K562 (cell line): ENCODE measurements around the gene CYB561A3. TPM values are rescaled to one million over a fixed set of nuclear protein-coding genes. Genes with fewer than 3 reads are reported as not detected.

Source experiments
- ADNP ChIP-seq: fragments of 200-800 bp; sonication (Bioruptor generic); IDR thresholded peaks from 2 replicates; pipeline ENCODE4 v1.6.1; 2016; ENCODE audit warnings: missing genetic modification characterization, missing compliant biosample characterization
- ATF7 ChIP-seq: fragments of 450-650 bp; IDR thresholded peaks from 2 replicates; pipeline ENCODE4 v1.7.1; 2014; ENCODE audit warnings: mild to moderate bottlenecking, moderate library complexity
- BRD9 ChIP-seq: fragments of 450-650 bp; IDR thresholded peaks from 2 replicates; pipeline ENCODE4 v1.6.1; 2018; ENCODE audit warnings: low read depth; ENCODE audit not compliant: partially characterized antibody
- CBFA2T2 ChIP-seq: fragments of 450-650 bp; conservative IDR thresholded peaks from 2 replicates; pipeline ENCODE4 v1.6.1; 2017; ENCODE audit warnings: mild to moderate bottlenecking
- ELK1 ChIP-seq: sonication (generic); formaldehyde crosslinking; IDR thresholded peaks from 2 replicates; pipeline ENCODE4 v1.8.1; 2022; ENCODE audit warnings: missing genetic modification reagents
- FOSL1 ChIP-seq: fragments of 200-800 bp; sonication (Bioruptor generic); conservative IDR thresholded peaks from 2 replicates; pipeline ENCODE4 v1.6.1; 2016; ENCODE audit warnings: missing genetic modification characterization, missing compliant biosample characterization
- GATA2 ChIP-seq: sonication (generic); formaldehyde crosslinking; IDR thresholded peaks from 2 replicates; pipeline ENCODE4 v1.4.0; 2020; ENCODE audit warnings: mild to moderate bottlenecking, missing genetic modification reagents
- HCFC1 ChIP-seq: IDR thresholded peaks from 2 replicates; pipeline ENCODE4 v1.6.1; 2012; ENCODE audit warnings: low read depth, low read length, improper control_type of control experiment
- HDAC1 ChIP-seq, 2 experiments: fragments of 450-650 bp; IDR thresholded peaks; 2 replicates each; pipeline ENCODE4 v1.6.1; 2016 to 2017; ENCODE audit warnings: inconsistent platforms in 1 of 2, mild to moderate bottlenecking in 1 of 2, moderate library complexity in 1 of 2
- HNRNPLL ChIP-seq: fragments of 200-400 bp; formaldehyde crosslinking; IDR thresholded peaks from 2 replicates; pipeline ENCODE4 v1.6.1; 2017; ENCODE audit warnings: low read length, low read depth, mild to moderate bottlenecking; ENCODE audit not compliant: poor library complexity, severe bottlenecking
- ILK ChIP-seq: fragments of 450-650 bp; IDR thresholded peaks from 2 replicates; pipeline ENCODE4 v1.6.1; 2016; ENCODE audit warnings: missing genetic modification characterization, low read depth, mild to moderate bottlenecking, missing compliant biosample characterization, moderate library complexity, borderline replicate concordance
- JUN ChIP-seq, 2 experiments: sonication (generic) in 1 of 2; formaldehyde crosslinking in 1 of 2; IDR thresholded peaks; 2 replicates each; pipeline versions ENCODE4 v1.6.1 to v1.8.0; 2012 to 2022; ENCODE audit warnings: borderline replicate concordance in 2 of 2, mild to moderate bottlenecking in 2 of 2, improper control_type of control experiment in 1 of 2, low read depth in 1 of 2, low read length in 1 of 2, missing genetic modification reagents in 1 of 2
- KAT2B ChIP-seq: IDR thresholded peaks from one replicate; pipeline ENCODE4 v1.6.1; 2012; ENCODE audit warnings: low read depth, mild to moderate bottlenecking, control low read depth, inconsistent platforms, low read length, moderate library complexity
- KHSRP ChIP-seq: fragments of 450-650 bp; IDR thresholded peaks from 2 replicates; pipeline ENCODE4 v1.6.1; 2017
- KLF16 ChIP-seq: IDR thresholded peaks from 2 replicates; pipeline ENCODE4 v1.6.1; 2016; ENCODE audit warnings: antibody characterized with exemption
- L3MBTL2 ChIP-seq: fragments of 450-650 bp; IDR thresholded peaks from 2 replicates; pipeline ENCODE4 v1.6.1; 2016; ENCODE audit warnings: mild to moderate bottlenecking, moderate library complexity
- MCM3 ChIP-seq: fragments of 450-650 bp; IDR thresholded peaks from 2 replicates; pipeline ENCODE4 v1.6.1; 2016
- PHF21A ChIP-seq: fragments of 450-650 bp; IDR thresholded peaks from 2 replicates; pipeline ENCODE4 v1.6.1; 2017; ENCODE audit warnings: low read depth, borderline replicate concordance
- RNF219 ChIP-seq: fragments of 250-450 bp; sonication (Bioruptor Pico); IDR thresholded peaks from 2 replicates; pipeline ENCODE4 v1.5.0; 2022; ENCODE audit warnings: mild to moderate bottlenecking
- TAL1 ChIP-seq: fragments of 450-650 bp; IDR thresholded peaks from 2 replicates; pipeline ENCODE4 v1.6.1; 2016; ENCODE audit warnings: mild to moderate bottlenecking
- ZFP1 ChIP-seq: fragments of 450-650 bp; formaldehyde crosslinking; IDR thresholded peaks from 2 replicates; pipeline ENCODE4 v1.4.0; 2020; ENCODE audit warnings: mild to moderate bottlenecking, mixed read lengths
- ZMIZ1 ChIP-seq, 2 experiments: fragments of 150-350 bp in 1 of 2; IDR thresholded peaks; 2 replicates each; pipeline ENCODE4 v1.6.1; 2012 to 2016; ENCODE audit warnings: low read depth in 2 of 2, low read length in 2 of 2, mild to moderate bottlenecking in 1 of 2, moderate library complexity in 1 of 2
- ZNF668 ChIP-seq: fragments of 250-450 bp; sonication (Bioruptor Pico); IDR thresholded peaks from 2 replicates; pipeline ENCODE4 v1.8.0; 2022; ENCODE audit warnings: mild to moderate bottlenecking, inconsistent platforms
- polyA plus RNA-seq, 8 experiments: library from polyadenylated mRNA; depleted of rRNA in 4 of 8; stranded (reverse) in 5 of 8; unstranded in 3 of 8; fragments of >200 nt; fragmentation: Nextera tagmentation in 2 of 8; fragmentation: Illumina TruSeq in 1 of 8; extraction: Ambion mirVana in 2 of 8; extraction: Trizol in 1 of 8; gene quantifications; 2 replicates each; pipeline versions ENCODE4 v1.2.1 to v1.2.3, GENCODE V29; 2011 to 2014; ENCODE audit warnings: inconsistent platforms in 1 of 8, missing spikeins in 1 of 8
- total RNA-seq, 7 experiments: library from RNA; depleted of rRNA in 6 of 7; stranded (reverse); fragments of >200 nt in 6 of 7; fragmentation: Illumina TruSeq in 2 of 7; extraction: Trizol in 2 of 7; gene quantifications; 2 replicates each; pipeline versions ENCODE4 v1.2.1 to v1.2.3, GENCODE V29; 2011 to 2021; ENCODE audit warnings: low replicate concordance in 1 of 7

The CYB561A3 gene
- total and polyA plus RNA-seq, 9 of the 15 experiments (the other 6 are each of a cell fraction or from before 2014, with no cell fraction given), result 29.2 to 78.9 (median 37.9) TPM

- no peak for TF ChIP-seq RNF219 (CRISPR knock-in tag)
- TF ChIP-seq HNRNPLL, result no peak
- 0 out of 2 replicates have a peak, but pooled peaks have one; percentile 45 for TF ChIP-seq JUN (IDR thresholded peaks at IDR 0.05; ENCODE audit: borderline replicate concordance, low read depth, low read length)
- TF ChIP-seq JUN (CRISPR knock-in tag; IDR thresholded peaks at IDR 0.05; ENCODE audit: borderline replicate concordance), result no peak
- TF ChIP-seq KAT2B, result no peak
- TF ChIP-seq L3MBTL2, result no peak
- no peak; a peak in 1 of 4 replicates for TF ChIP-seq HDAC1 (IDR thresholded peaks at IDR 0.05)
- no peak for TF ChIP-seq KHSRP
- no peak for TF ChIP-seq BRD9
- TF ChIP-seq KLF16, result no peak
- TF ChIP-seq TAL1, result no peak
- no peak for TF ChIP-seq ATF7
- no peak for TF ChIP-seq HCFC1
- no peak for TF ChIP-seq ZMIZ1 (IDR thresholded peaks at IDR 0.05; ENCODE audit: low read depth in 2 of 2, low read length in 2 of 2)
- TF ChIP-seq ADNP (tag), result no peak
- no peak for TF ChIP-seq PHF21A
- TF ChIP-seq ZNF668 (CRISPR knock-in tag), result no peak
- no peak for TF ChIP-seq GATA2
- peak; percentile 86 for TF ChIP-seq FOSL1 (tag)
- TF ChIP-seq ELK1 (CRISPR knock-in tag), result no peak
- TF ChIP-seq ILK (tag), result no peak
- TF ChIP-seq CBFA2T2, result peak; percentile 50; the same call in 1 of the 2 replicates
- no peak for TF ChIP-seq MCM3
- no peak for TF ChIP-seq ZFP1 (CRISPR knock-in tag)
These were observed 27.0 kb downstream of the CYB561A3 start (continued) for GRCh38 chr11:61334434-61335354.
